GM20431 (cell line): ENCODE measurements around the gene MAGEH1.

ENCODE experiments used
- in situ Hi-C: fragments of 300-500 bp; cut with MseI, MboI; formaldehyde crosslinking; loops from one replicate; pipeline ENCODE4 v1.15.0; 2020; ENCODE audit warnings: low sequenced_read_pairs; ENCODE audit not compliant: unreplicated experiment

The MAGEH1 gene

GRCh38 chrX:55489314-55490009 lies 37.5 kb downstream of the MAGEH1 start, which contains the start of gene USP51:
TSS of gene USP51 (minus strand) at chrX:55489848. CDS start at chrX:55488939, 909 bp downstream.
- in situ Hi-C loops, result no loop called here

GRCh38 chrX:55490121-55490520 lies 38.2 kb downstream of the MAGEH1 start:
- in situ Hi-C loops, result no loop called here

- in situ Hi-C loops, result no loop called here
Observed at GRCh38 chrX:55490974-55491373, 39.0 kb downstream of the MAGEH1 start.
